NCI-H2107 treated with DMSO at 0.1 percent for 48 hours (cell line): ENCODE results near the gene CCDC102A.

Source experiments
- DNase-seq: peaks from one replicate; lab custom pipeline; 2025; ENCODE audit not compliant: unreplicated experiment; lab: John Stamatoyannopoulos, UW

CCDC102A gene

DNA sequence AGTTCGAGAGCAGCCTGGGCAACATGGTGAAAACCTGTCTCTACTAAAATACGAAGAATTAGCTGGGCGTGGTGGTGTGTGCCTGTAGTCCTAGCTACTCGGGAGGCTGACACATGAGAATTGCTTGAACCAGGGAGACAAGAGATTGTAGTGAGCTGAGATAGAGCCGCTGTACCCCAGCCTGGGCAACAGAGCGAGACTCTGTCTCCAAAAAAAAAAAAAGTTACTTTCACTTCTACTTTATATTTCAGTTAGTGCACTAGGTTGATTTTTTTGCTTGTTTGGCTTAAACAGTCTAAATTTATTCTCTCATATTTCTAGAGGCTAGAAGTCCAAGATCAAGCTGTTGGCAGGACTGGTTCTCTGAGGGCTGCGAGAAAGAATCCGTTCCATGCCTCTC, 13.4 kb downstream of the CCDC102A start:
- no peak for DNase-seq

DNA sequence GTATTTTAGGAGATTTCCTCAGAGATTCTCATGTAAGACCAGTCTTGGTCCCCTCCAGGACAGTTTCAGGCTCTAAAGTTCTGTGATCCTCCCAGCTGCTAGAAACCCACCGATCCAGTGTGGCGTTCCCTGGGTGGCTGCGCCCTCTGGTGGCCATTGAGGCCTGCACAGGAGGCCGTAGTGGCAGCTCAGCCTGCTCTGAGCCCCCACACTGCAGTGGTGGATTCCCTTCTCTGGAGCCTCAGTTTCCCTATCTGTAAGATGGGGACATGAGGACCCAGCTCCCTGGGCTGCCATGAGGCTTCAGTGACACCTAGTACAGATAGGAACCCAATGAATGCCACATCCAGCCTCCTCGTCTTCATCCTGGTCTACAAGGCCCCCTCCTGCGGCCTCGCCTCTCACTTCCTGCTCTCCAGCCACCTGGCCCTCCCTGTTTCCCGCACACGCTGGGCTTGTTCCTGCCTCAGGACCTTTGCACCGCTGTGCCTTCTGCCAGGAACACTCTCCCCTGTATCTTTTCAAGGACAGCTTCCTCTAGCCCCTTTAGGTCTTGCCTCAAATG, 16.5 kb downstream of the CCDC102A start:
- DNase-seq: no peak

DNA sequence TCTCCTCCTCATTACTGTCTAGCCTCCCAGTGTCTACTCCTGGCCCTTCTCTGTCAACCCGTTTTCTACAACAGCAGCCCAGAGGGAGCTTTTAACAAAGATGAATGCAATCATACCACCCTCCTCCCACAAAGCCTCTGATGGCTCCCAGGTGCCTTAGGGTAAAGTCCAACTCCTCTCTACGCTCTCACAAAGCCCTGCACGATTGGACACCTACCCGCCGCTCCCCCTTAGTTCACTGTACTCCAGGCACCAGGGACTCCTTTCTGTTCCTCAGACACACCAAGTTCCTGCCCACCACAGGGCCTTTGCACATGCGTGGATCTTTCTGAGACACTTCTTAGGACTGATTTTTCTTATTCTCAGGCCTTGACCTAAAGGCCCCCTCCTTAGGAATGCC, 17.4 kb downstream of the CCDC102A start:
- DNase-seq: no peak

DNA sequence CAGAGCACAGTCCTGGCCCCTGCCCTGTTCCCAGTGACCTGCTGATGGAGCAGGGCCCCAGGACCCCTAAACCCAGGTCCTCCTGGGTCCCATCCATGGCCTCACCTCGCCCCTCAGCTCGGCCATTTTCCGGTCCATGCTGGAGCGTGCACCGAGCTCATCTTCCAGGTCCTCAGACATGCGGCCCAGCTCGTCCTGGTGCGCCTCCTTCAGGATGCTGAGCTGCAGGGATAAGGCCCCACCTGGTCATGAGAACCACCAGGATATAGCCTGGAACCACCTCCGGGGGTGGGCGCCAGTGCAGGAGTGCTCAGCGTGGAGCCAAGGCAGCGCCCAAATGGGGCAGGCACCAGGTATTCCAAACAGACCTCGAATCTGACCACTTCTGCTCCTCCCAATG, 17.9 kb downstream of the CCDC102A start:
- no peak for DNase-seq

DNA sequence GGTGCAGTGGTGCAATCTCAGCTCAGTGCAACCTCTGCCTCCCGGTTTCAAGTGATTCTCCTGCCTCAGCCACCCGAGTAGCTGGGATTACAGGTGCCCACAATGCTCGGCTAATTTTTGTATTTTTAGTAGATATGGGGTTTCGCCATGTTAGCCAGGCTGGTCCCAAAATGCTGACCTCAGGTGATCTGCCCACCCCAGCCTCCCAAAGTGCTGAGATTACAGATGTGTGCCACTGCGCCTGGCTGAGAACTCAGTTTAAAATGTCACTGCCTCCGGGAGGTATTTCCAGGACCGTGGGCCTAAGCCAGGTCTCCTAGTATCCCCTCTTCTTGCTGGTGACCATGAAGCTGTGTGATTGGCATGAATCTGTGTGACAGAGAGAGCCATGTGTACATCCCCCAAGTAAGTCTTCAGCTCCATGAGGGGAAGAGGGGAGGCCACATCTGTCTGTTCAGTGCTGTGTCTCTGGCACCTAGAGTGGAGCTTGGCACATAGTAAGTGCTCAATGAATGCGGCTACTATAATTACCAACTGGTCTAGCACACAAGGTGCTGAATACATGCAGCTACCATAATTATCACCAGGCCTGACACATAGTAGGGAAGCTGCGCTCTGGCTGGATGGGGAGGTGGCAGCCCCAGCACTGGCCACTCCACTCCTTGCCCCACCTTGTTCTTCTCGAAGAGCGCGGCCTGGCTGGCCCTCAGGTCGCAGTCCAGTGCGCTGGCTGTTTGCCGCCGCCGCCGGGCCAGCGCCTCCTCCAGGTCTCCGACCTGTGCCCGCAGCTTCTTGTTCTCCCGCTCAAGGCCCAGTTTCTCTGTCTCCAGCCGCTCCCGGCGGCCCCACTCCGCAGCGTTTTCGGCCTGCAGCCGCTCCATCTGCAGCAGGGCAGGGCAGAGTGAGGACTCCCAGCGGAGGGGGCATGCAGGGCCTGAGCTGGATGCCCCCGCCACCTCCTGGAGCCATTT, 18.7 kb downstream of the CCDC102A start:
- no peak for DNase-seq

DNA sequence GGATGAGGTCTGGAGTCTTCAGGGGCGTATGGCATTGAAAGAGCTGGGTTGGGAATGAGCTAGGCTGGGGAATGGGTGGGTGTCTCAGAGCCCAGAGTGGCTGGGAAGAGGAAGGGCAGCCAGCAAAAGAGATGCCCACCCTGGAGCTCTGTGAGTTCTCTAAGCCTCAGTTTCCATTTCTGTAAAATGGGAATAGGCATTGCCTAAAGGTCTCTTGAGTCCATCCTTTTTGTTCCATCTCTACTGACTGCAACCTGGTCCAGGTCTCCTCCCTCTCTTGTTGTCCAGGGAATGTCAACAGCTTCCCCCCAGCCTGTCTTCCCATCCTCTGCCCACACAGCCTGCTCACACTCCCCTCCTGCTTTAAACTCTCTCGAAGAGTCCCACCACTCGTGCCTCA, 19.6 kb downstream of the CCDC102A start:
- DNase-seq: no peak

DNA sequence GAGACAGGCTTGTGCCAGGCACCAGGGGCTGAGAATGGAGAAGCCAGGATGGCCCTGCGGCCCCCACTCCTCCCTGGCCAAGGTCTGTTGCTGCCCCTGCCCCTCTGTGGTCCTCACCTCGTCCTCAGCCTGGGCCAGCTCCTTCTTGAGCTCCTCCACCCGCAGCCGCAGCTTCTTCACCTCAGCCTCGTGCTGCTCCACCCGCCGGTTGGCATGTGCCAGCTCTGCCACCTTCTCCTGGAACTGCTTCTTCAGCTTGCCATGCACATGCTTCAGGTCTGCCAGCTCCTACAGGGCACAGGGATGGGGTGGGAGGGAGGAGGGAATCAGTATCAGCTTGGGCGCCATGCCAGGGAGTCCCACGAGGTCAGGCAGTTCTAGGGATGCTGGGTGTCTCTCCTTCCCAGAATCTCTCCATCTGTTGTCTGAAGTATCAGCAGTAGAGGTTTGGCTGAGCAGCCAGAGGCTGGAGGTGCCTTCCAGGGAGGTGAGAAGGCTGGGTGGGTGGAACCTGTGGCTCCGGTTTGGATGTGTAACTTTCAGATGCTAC, 20.1 kb downstream of the CCDC102A start:
- no peak for DNase-seq

DNA sequence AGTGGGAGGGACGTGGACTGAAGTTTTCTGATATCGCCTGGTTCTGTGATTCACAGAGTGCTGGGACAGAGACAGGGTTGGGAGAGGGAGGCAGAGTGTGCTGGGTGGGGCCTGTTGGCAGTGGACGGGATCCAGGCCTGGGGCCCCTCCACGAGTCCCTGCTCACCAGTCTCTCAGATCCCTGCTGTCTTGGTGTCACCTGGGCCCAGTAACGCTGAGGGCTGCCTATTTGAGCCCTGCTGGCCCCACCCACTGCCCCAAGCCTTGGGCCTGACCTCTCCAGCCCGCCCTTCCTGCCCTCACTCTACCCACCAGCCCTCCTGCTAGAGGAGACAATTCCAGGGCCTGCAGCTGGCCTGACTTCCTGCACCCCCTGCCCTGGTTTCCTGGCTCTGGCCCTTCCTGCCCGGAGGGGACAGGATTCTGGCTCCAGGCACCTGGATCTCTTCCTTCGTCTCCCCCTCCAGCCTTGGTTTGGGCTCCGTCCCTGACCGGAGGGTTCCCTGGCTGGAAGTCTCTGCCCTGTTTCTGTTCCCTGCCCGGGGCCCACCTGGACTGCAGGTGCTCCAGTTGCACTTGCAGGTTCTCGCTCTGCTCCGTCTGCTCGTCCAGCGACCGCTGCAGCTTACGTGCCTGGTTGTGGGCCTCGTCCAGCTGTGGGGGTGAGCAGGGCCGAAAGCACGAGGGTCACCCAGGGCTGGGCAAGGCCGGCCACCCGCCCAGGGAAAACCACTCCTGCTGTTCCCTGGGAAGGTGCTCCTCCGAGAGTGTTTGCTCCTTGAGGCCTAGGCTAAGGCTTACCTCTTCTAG, 21.4 kb downstream of the CCDC102A start:
- no peak for DNase-seq

DNA sequence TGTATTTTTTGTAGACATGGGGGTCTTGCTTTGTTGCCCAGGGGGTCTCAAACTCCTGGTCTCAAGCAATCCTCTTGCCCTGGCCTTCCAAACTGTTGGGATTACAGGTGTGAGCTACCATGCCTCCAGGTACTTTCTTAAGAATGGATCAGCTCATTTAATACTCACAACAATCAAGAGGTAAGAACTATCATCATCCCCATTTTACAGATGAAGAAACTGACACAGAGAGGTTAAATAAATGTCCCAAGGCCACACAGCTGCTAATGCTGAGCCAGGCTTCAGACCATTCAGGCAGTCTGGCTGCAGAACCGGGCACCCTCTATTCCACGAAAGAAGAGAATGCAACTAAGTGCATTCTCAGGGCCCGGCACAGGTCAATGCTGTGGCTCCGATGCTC, 22.0 kb downstream of the CCDC102A start:
- DNase-seq: no peak

DNA sequence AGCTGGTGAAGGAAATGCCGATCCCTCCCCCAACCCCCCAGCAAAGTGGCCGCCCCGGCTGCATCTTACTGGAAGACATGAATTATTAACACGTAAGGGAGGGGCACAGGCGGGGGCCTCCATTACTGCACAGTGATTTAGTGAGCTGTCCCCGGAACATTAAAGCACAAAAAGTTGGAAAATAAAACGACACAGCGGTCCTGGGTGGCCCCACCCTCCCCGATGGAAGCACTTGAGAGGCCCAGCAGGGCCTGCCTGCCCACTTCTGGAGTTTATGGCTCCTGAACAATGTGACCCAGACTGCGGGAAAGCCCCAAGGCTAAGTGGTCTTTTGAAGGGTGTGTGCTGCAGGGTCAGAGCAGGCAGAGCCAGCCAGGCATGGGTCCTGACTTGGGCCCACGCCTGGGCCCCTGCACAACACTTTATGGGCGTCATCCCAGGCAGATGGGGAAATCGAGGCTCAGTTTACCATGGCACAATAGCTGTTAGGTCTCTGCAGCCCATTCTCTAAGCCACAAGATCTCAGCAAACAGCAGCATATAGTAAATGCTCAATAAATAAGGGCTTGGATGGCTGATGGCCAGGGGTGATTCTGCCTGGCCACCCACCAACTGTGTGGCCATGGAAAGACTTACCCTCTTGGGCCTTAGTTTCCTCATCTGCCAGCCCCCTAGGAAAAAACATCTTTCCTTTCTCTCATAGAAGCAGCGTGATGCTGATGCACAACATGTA, 22.8 kb downstream of the CCDC102A start:
- DNase-seq: no peak

DNA sequence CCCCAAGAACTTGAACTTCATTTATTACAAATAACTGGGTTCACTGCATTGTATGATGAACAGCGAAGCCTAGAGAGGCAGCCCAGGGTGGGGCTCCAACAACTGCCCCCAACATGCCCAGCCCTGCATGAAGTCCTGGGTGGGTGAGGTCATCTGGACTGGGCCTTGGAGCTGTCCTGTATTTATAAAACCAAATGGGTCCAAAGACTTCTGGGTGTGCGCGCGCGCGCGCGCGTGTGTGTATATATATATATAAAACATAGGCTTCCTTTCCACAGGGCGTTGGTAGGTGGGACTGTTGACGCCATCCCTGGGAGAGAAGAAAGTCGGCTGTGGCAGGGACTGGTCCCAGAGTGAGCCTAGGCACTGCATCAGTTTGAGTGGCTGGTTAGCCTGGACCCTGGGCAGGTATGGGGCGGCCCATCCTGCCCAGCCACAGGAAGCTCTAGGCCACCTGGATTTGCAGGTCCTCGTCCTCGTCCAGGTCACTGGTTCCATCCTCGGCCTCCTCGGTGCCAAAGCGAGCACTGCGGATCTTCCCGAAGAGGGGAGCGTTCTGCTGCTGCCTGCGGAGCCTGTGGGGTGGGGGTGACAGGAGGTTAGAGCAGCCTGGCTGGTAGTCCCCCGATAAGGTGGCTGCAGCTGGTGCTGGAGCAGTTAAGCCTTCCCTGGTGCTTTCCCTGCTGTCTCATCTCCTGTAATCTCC, 23.9 kb downstream of the CCDC102A start:
- DNase-seq: no peak

DNA sequence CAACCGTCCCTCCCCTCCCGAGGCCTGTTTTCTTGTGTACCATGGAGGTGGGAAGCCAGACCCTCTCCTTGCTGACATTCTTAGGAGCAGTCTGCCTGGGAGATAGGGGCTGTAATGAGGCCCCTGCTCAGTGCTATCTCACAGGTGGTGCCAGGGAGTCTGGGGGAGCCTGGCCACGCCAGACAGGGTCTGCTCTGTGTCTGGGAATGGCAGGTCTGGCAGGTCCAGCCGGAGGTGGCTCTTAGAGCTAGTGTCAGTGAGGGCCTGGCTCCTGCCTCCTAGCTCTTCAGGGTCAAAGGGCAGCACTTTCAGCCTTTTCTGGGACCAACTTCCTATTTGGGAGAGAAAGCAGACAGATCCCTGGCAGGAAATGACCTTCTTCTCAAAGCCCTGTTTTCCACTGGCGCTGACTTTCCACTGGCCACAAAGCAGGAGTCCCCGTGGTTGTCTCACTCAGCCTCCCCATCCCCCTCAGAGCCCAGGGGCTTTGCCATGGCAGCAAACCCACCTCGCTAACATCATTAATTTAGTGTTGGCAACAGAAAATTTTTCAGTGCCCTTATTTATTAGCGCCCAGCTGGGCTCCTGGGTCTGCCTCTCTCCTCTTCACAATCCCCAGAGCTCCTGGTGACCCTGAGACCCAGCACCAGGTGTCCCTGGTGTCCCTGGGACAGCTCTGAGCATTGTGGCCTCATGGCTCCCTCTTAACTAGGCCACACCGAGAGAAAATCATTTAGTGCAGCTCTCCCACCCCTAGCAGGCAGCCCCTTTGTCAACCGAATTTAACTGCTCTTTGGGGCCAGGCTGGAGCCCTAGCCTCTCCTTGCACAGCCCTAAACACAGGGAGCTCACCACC, 26.1 kb downstream of the CCDC102A start:
- DNase-seq: no peak

DNA sequence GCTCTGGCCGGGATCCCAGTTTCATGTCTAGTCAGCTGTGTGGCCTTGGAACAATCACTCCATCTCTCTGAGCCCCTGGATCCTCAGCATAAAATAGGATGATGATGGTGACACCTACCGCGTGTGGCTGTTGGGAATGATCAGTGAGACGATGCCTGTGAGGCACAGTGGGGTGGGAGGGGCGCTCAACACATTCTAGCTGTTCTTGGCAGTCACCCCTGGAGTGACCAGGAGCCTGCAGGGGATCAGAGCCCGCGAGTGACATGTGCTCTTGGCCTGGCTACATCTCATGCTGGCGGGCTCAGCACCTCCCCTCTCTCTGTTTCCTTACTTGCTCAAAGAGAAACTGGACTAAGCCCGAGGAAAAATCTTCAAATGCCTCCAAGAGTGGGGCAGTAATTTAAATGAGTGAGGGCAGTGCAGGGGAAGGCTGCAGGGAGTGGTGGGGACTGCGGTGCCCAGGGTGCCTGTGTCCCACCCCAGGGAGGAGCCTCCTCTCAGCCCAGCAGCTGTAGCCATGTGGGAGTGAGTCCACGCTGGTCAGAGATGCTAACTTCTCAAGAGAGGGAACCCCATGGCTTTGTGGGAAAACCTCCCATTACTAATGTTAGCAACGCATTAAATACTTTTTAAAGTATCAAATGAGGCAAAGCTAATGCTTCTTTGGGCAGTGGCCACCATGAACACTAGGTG, 27.0 kb downstream of the CCDC102A start:
- DNase-seq: no peak

DNA sequence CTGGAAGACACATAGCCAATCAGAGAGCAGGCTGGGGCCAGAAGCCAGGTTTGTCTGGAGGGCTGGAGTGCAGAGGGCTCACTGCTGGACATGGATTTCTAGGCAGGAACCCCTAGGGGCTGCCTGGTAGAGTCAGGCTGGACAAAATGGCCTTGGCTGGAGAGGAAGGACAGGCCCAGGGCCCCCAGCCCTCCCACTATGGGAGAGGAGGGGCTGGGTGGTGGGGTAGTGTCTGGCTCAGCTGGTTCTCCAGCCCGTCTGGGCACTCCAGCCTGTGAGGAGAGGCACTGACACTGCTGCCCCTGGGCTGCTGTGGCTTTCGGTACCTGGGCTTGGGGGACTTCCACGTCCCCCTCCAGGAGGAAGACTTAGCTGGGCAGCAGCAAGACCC, 28.3 kb downstream of the CCDC102A start:
- no peak for DNase-seq

DNA sequence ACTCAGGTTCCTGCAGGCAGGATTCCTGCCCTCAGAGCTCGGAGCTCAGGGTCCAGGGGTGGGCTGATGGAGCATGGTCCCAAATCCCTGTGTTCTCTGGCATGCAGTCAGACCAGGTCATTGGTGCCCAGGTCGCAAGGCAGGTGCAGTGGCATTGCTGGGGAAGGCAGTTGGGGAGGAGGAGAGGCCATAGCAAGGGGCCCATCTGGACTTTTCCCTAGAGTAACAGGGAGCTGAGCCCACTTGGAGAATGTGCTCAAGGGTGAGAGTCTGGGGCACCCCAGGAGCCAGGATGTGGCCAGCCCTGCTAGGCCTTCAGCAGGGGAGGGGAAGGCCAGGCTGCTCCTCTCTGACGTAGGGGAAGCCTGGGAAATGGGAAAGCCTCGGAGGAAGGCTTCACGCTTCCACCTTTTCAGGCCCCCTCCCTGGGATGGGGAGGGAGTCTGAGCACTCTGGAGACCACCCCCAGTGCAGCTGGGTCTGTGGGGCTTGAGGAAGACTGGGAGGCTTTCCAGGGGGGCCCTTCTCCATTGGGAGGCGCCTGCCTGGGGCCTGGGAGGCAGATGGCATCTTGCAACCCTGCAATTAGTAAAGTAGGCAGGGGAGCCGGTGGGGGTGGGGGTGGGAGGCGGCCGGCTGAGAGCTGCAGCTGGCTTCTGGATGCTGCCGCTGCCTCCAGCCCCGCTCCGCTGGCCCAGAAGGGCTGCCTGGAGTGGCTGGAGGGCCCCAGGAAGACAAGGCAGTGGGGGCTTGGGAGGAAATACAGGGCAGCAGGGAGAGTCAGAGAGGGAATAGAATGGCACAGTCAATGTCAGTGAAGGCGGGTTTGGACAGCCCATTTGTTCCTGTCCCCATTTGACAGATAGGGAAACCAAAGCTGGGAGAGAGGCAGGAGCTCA, 29.0 kb downstream of the CCDC102A start:
- DNase-seq: peak; percentile 20

DNA sequence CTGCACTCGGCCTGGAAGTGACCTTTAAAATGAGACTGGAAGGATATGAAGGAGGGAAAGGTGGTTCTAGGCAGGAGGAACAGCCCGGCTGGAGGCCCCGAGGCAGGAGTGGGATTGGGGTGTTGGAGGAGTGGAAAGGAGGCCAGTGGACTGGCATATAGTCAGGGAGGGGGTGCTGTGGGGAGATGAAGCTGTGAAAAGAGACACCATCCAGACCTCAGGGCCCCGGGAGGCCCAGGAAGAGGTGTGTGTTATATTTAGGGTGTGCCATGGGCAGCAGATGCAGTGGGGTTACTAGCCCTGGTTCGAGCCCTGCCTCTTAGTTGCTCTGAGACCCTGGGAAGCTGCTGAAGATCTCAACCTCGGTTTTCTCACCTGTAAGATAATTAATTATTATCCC, 31.2 kb downstream of the CCDC102A start:
- no peak for DNase-seq

DNA sequence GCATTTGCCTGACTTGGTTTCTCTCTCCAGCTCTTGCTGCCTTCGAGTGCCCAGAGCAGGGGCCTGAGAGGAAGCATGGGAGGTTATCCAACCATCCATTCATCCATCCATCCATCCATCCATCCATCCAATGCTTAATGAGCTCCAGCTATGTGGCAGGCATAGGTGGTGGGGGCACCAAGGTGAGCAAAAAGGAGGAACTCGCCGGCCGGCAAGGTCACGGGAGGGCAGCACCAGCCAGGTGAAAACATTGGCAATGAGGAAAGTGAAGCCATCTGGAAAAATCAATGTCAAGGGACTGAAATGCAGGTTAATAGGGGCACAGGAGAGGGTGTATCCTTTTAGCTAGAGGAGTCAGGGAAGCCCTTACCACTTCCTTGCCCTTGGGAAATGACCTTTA, 31.9 kb downstream of the CCDC102A start:
- DNase-seq: no peak

DNA sequence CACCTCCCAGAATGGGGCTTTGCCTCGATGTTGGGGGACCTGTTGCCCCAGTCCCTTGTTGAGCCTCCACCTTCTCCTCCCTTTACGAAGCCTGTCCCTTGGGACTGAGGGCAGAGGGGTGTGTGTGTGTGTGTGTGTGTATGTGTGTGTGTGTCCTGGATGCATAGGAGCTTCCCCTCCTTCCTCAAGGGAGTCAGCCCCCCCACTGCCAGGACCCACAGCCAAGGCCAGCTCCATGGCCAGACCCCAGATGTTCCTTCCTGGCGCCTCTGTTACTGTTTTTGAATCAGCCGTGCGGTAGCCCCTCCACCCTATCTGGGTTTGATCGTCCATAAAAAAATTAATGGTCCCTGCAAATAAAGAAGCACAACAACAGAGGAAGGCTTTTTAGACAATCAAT, 32.4 kb downstream of the CCDC102A start:
- no peak for DNase-seq
